Smooth muscle cell (in vitro differentiated cells): ENCODE data around the gene TMEM171. TPM values are rescaled to one million over a fixed set of nuclear protein-coding genes. Genes with fewer than 3 reads are reported as not detected.

Experiments
- DNase-seq: peaks from one replicate; lab custom pipeline; 2025; ENCODE audit not compliant: unreplicated experiment; lab: John Stamatoyannopoulos, UW
- H2AFZ ChIP-seq: fragments of 200-600 bp; sonication (generic); 2 replicates; pipeline ENCODE4 v1.6.0; 2016; ENCODE audit warnings: antibody characterized with exemption, low read depth, mild to moderate bottlenecking
- H3F3A ChIP-seq: fragments of 200-600 bp; sonication (generic); 2 replicates; pipeline ENCODE4 v1.6.0; 2017; ENCODE audit warnings: antibody characterized with exemption, low read depth
- H3K27ac ChIP-seq: fragments of 200-600 bp; sonication (generic); 2 replicates; pipeline ENCODE4 v1.5.1; 2016; ENCODE audit warnings: low read depth, mild to moderate bottlenecking
- H3K27me3 ChIP-seq: fragments of 200-600 bp; sonication (generic); 2 replicates; pipeline ENCODE4 v1.6.1; 2016; ENCODE audit warnings: low read depth, mild to moderate bottlenecking
- H3K36me3 ChIP-seq: fragments of 200-600 bp; sonication (generic); 2 replicates; pipeline ENCODE4 v1.5.1; 2016; ENCODE audit warnings: low read depth
- H3K4me1 ChIP-seq: fragments of 200-600 bp; sonication (generic); 2 replicates; pipeline ENCODE4 v1.5.1; 2016; ENCODE audit warnings: low read depth
- H3K4me2 ChIP-seq: fragments of 200-600 bp; sonication (generic); 2 replicates; pipeline ENCODE4 v1.6.0; 2016; ENCODE audit warnings: mild to moderate bottlenecking
- H3K4me3 ChIP-seq: fragments of 200-600 bp; sonication (generic); 2 replicates; pipeline ENCODE4 v1.5.1; 2016; ENCODE audit warnings: mild to moderate bottlenecking
- H3K79me2 ChIP-seq: fragments of 200-600 bp; sonication (generic); 2 replicates; pipeline ENCODE4 v1.6.0; 2016; ENCODE audit warnings: low read depth, mild to moderate bottlenecking
- H3K9ac ChIP-seq: fragments of 200-600 bp; sonication (generic); 2 replicates; pipeline ENCODE4 v1.6.0; 2016; ENCODE audit warnings: low read depth
- H3K9me3 ChIP-seq: fragments of 200-600 bp; sonication (generic); replicated peaks from 2 replicates; pipeline ENCODE4 v1.5.1; 2016; ENCODE audit warnings: low read depth
- H4K20me1 ChIP-seq: fragments of 200-600 bp; sonication (generic); 2 replicates; pipeline ENCODE4 v1.6.0; 2016; ENCODE audit warnings: low read depth
- WGBS: methylation state at CpG from one replicate; pipeline ENCODE4 v1.1.7; 2016; ENCODE audit warnings: low lambda C conversion rate; 5-methylcytosine and 5-hydroxymethylcytosine counted together
- polyA plus RNA-seq: library from polyadenylated mRNA; unstranded; fragments of >200 nt; fragmentation: Nextera tagmentation; extraction: Ambion mirVana; gene quantifications from 2 replicates; pipeline ENCODE4 v1.2.1, GENCODE V29; 2016
- total RNA-seq: library from RNA; depleted of rRNA; stranded (reverse); fragments of >200 nt; gene quantifications from 2 replicates; pipeline ENCODE4 v1.2.3, GENCODE V29; 2014
- TF ChIP-seq, protein P1 (sequence below): fragments of 200-600 bp; sonication (generic); IDR thresholded peaks from 2 replicates; pipeline ENCODE4 v1.5.1; 2017; ENCODE audit warnings: borderline replicate concordance, mild to moderate bottlenecking, antibody characterized with exemption; ENCODE audit not compliant: insufficient read depth, poor library complexity, severe bottlenecking

The TMEM171 gene
- total and polyA plus RNA-seq, 2 experiments from 2014 or later: 0.54 TPM; not detected in 1

DNA sequence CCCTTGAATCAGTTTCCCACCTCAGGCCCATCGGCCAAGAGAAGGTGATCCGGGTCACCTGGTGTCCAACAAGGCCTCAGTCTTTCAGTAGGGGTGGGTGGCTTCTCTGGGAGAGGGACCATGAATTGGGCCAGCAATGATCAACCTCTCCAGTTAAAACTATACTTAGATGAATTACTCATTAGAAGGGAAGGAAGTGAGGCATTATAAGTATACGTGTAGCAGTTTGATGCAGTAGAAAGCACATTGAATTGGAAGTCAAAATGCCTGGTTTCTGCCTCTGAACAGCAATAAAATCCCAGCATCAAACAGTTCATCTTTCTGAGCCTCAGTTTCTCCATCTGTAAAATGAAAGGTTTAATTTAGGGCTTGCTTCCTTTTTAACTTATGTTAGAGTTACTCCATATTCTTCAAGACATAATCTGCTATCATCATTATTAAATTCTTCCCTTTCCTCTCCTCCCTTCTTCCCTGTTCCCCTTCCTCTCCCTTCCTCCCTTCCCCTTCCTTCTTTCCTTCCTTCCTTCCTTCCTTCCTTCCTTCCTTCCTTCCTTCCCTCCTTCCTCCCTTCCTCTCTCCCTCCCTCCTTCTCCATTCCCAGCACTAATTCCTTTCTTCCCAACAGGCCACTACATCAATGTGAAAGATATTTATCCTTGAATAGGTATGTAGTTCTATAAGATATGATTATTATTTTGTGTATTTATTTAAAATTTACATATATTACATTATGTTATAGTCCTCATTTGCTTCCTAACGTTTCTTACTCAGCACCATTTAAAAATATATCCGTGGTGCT, 34.0 kb downstream of the TMEM171 start:
- DNase-seq: no peak
- no peaks in the 10 kb centered on the region for H3K4me1 ChIP-seq
- H3K27ac ChIP-seq: no peak overlapping the region
- TF ChIP-seq, protein P1, sequence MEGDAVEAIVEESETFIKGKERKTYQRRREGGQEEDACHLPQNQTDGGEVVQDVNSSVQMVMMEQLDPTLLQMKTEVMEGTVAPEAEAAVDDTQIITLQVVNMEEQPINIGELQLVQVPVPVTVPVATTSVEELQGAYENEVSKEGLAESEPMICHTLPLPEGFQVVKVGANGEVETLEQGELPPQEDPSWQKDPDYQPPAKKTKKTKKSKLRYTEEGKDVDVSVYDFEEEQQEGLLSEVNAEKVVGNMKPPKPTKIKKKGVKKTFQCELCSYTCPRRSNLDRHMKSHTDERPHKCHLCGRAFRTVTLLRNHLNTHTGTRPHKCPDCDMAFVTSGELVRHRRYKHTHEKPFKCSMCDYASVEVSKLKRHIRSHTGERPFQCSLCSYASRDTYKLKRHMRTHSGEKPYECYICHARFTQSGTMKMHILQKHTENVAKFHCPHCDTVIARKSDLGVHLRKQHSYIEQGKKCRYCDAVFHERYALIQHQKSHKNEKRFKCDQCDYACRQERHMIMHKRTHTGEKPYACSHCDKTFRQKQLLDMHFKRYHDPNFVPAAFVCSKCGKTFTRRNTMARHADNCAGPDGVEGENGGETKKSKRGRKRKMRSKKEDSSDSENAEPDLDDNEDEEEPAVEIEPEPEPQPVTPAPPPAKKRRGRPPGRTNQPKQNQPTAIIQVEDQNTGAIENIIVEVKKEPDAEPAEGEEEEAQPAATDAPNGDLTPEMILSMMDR: no peak
- no peaks in the 10 kb centered on the region for H3K36me3 ChIP-seq
- no peak overlapping the region for H3K4me3 ChIP-seq
- no peak overlapping the region for H3K9ac ChIP-seq
- H3K79me2 ChIP-seq: no peaks in the 10 kb centered on the region
- no peaks in the 10 kb centered on the region for H3F3A ChIP-seq
- WGBS: 85% methylated on average over 5 of the region's 5 CpGs
- H2AFZ ChIP-seq: no peak overlapping the region
- H3K9me3 ChIP-seq: no peaks in the 10 kb centered on the region
- no peaks in the 10 kb centered on the region for H3K27me3 ChIP-seq
- H4K20me1 ChIP-seq: no peaks in the 10 kb centered on the region
- no peak overlapping the region for H3K4me2 ChIP-seq

DNA sequence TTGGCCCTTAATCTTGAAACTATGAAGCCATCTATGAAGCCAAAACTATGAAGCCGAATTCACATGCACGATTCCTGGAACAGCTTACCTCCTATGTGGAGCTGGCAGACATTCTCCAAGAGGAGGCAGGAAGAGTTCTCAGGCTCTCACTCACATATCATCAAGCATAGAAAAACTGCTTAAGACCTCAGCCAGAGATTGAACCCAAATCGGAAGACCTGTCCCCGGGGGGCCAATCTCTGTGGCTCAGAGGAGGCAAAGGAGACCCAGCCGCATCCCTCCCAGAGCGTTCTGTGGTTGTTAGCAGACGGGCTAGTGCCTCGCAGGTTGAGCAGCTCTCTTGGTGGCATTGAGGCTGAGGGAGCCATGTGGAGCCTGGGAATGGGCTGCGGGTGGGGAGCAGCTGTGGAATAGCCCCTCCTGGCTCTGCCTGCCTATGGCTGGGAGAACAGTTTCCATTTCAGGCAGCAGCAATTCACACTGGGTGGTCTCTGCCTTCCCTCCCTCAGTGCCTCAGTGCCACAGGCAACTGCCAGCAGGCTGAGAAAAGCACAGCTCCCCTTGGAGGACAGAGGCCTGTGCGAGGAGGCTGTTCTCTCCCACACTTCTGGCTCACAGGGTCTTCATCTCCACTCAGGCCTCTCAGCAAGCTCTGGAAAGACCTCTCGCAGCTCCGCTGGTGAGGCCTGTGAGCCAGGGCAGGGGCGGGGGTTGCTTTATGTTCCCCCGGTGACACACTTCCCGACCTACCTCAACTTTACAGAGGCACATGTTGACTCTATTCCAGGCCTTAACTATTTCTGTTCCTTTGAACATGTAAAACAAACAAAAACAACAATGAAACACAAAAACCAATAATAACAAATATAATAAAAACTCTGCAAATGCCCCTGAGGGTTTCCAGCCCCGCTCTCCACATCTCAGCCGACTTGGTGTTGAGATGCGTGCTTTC, 35.2 kb downstream of the TMEM171 start:
- H3K9me3 ChIP-seq: no peaks in the 10 kb centered on the region
- no peak overlapping the region for H3K4me3 ChIP-seq
- H4K20me1 ChIP-seq: no peaks in the 10 kb centered on the region
- H2AFZ ChIP-seq: no peak overlapping the region
- 79% methylated on average over 18 of the region's 18 CpGs for WGBS
- TF ChIP-seq, protein P1: no peak
- no peak overlapping the region for H3K9ac ChIP-seq
- no peaks in the 10 kb centered on the region for H3F3A ChIP-seq
- DNase-seq: no peak
- no peaks in the 10 kb centered on the region for H3K79me2 ChIP-seq
- peaks cover 4% of the 10 kb centered on the region for H3K27me3 ChIP-seq
- H3K27ac ChIP-seq: no peak overlapping the region
- H3K4me2 ChIP-seq: no peak overlapping the region
- H3K4me1 ChIP-seq: no peaks in the 10 kb centered on the region
- H3K36me3 ChIP-seq: no peaks in the 10 kb centered on the region

DNA sequence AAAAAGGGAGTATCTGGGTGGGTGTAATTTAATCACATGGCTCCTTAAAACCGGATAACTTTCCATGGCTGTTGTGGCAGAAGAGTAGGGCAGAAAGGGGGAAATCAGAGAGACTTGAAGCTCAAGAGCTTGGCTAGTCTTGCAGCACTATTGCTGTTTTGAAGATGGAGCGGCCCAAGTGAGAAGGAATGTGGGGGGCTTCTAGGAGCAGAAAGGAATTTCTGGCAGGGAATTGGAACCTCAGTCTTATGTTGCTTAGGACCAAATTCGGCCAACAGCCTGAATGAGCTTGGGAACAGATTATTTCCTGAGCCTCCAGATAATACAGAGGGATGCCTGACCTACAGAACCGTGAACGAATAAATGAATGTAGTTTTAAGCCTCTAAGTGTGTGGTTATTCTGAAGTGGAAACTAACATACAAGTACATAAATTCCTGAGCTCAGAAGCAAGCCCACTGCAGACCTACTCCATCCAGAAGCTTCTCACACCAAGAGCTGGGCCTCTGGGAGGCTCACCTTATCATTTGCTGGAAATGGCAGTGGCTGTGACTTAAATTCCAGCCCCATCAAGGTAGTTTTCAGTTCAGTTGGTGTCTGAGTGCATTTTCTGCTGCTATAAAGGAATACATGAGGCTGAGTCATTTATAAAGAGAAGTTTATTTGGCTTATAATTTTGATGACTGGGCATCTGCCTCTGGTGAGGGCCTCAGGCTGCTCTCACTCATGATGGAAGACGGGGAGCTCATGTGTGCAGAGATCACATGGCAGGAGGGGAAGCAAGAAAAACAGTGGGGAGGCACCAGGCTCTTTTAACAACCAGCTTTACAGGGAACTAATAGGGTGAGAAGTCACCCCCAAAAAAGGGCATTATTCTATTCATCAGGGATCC, 37.3 kb downstream of the TMEM171 start:
- no peak overlapping the region for H2AFZ ChIP-seq
- TF ChIP-seq, protein P1: no peak
- 81% methylated on average over 6 of the region's 6 CpGs for WGBS
- no peak overlapping the region for H3K4me2 ChIP-seq
- no peak overlapping the region for H3K27ac ChIP-seq
- no peaks in the 10 kb centered on the region for H3K4me1 ChIP-seq
- H3K79me2 ChIP-seq: no peaks in the 10 kb centered on the region
- no peak overlapping the region for H3K4me3 ChIP-seq
- no peaks in the 10 kb centered on the region for H3K36me3 ChIP-seq
- H3K9me3 ChIP-seq: no peaks in the 10 kb centered on the region
- no peak for DNase-seq
- no peaks in the 10 kb centered on the region for H3F3A ChIP-seq
- no peak overlapping the region for H3K9ac ChIP-seq
- no peaks in the 10 kb centered on the region for H4K20me1 ChIP-seq
- peaks cover 9% of the 10 kb centered on the region for H3K27me3 ChIP-seq
